OCI-LY3 (cell line): ENCODE results near the gene SULT4A1.

Source experiments
- EZH2phosphoT487 ChIP-seq: fragments of 200-600 bp; shearing (Covaris generic); IDR thresholded peaks from 2 replicates; pipeline ENCODE4 v1.6.1; 2018; ENCODE audit warnings: antibody characterized with exemption, mixed run types, low read depth
- TF ChIP-seq, protein P1 (sequence below): fragments of 200-600, 300-600 bp; sonication (generic); IDR thresholded peaks from 2 replicates; pipeline ENCODE4 v1.5.1; 2014; ENCODE audit warnings: antibody characterized with exemption, low read length, low read depth

GRCh38 chr22:43895986-43896645 lies 33.8 kb upstream of the SULT4A1 start:
- TF ChIP-seq, protein P1, sequence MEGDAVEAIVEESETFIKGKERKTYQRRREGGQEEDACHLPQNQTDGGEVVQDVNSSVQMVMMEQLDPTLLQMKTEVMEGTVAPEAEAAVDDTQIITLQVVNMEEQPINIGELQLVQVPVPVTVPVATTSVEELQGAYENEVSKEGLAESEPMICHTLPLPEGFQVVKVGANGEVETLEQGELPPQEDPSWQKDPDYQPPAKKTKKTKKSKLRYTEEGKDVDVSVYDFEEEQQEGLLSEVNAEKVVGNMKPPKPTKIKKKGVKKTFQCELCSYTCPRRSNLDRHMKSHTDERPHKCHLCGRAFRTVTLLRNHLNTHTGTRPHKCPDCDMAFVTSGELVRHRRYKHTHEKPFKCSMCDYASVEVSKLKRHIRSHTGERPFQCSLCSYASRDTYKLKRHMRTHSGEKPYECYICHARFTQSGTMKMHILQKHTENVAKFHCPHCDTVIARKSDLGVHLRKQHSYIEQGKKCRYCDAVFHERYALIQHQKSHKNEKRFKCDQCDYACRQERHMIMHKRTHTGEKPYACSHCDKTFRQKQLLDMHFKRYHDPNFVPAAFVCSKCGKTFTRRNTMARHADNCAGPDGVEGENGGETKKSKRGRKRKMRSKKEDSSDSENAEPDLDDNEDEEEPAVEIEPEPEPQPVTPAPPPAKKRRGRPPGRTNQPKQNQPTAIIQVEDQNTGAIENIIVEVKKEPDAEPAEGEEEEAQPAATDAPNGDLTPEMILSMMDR = no peak
- no peak for TF ChIP-seq EZH2phosphoT487
